HG03354 (cell line): ENCODE measurements around the gene SLC39A11.
"Not testable (repeated sequence)": the region's sequence is repeated elsewhere in the genome, so short reads cannot be mapped to it uniquely, and the experiment has no call there.

Experiments
- ATAC-seq: cut with Tn5 transposase; IDR thresholded peaks from one replicate; pipeline ENCODE4 v1.9.1; 2021; ENCODE audit warnings: mild to moderate bottlenecking; ENCODE audit not compliant: unreplicated experiment, poor library complexity, severe bottlenecking

Gene SLC39A11

DNA sequence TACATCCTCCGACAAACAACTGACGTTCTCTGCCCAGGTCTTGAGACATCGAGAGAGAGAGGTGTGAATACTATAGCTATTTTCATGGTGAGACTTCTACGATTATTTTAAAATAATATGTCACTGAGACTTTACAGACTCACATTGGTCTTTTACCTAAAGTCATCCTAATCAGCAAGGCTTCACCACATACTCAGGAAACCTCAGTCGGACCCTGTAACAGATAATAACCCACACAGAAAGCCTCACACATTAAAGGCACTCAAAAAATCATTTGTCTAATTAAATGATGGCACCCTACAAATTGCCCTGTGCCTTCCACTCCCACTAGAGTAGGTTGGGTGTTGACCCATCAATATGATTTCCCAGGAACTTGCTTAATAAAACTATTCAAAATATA, 19.8 kb upstream of the SLC39A11 start:
- no peak for ATAC-seq

DNA sequence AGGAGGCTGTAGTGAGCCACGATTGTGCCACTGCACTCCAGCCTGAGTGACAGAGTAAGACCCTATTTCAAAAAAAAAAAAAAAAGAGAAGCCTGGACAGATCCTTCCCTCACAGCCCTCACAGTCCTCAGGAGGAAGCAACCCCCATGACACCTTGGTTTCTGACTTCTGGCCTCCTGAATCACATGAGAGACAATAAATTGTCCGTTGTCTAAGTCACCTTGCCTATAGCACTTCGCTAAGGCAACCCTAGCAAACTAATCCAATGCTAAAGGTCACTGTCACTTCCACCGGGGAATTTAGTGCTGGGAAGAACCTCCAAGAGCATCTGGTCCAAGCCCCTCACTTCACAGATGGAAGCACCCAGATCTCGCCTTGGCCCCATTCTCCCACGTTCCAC, 18.9 kb upstream of the SLC39A11 start:
- no peak for ATAC-seq

DNA sequence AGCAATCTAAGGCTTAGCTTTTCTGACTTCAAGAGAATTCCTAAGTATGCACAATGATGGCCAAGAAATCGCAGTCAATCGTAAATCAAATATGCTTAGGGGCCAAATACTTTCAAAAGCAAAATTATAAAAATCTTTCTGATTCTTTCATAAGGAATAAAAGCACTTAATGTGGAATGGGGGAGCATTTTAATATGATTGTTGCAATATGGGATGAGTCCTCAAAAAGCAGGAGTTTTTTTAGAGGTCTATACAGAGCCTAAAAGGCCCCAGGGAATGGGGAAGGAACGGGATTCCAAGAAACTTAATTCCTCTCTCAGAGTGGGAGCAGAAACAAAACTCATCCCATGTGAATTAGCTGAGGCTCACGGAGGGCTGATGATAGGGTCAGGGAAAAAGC, 14.7 kb upstream of the SLC39A11 start:
- ATAC-seq = no peak

DNA sequence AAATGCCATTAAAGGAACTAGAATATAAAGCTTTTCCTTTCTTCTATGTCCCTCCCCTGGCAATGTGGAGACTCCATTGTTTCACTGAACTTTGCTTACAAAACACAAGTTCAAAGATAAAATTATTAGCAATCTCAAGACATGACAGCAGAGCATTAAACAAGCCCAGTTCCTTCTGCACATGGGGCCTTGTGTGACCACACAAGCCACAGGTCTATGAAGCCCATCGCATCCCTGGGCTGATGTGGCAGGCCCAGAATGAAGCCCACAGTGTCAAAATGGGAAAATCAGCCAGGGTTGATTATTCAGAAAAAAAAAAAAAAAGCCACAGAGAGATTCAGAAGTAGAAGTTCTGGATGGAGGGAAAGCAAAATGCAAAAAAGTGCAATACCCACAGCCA, 12.9 kb upstream of the SLC39A11 start:
- no peak for ATAC-seq

DNA sequence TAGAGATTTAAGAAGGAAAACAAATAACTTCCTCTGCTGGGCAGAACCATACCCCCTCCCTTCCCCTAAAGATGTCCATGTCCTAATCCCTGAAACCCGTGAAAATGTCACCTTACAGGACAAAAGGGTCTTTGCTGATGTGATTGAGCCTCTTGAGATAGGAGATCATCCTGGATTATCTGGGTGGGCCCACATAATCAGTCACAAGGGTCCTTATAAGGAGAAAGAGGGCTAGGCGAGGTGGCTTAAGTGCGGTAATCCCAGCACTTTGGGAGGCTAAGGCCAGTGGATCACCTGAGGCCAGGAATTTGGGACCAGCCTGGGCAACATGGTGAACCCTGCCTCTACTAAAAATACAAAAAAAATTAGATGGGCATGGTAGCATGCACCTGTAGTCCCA, 12.0 kb upstream of the SLC39A11 start:
- ATAC-seq = no peak

DNA sequence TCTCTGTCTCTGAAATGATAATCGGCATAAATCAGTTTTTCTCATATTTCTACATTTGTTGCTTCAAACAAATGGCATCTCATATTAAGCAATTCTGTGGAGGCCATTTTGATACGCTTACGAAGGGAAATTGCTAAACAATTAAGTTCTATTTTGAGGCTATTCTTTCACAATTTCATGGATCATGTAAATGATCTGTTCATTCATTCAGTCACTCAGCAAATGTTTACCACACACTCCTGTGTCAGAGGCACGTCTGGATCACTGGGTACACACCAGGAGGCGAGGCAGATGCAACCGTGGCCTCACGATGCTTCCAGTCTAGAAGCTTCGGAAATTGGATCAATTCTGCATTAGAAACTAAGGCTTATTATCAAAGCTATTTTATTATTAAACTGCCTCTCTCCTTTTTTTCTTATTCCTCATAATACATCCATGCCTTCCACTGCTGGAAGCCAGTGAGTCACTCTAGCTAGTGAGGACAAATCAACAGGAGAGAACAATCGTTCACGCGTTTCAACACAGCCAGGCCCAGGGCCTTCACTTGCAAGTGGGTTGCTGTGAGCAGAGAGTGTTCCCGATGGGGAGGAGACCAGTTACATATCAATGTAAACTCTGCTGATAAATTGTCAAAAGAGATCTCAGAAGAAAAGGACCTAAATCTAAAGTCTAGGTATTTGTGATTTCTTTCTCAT, 11.3 kb upstream of the SLC39A11 start:
- no peak for ATAC-seq

DNA sequence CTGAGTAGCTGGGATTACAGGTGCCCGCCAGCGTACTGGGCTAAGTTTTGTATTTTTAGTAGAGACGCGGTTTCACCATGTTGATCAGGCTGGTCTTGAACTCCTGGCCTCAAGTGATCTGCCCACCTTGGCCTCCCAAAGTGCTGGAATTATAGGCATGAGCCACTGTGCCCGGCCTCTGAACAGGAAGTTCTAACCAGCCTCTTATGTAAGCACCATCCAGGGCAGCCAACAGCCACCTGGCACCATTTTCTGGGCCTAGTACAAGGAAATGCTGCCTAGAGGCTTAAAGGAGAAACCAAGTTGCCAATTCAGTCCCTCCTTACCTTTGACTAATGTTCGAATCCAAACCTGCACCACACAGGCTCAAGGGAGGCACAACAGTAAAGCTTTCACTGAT, 8.5 kb upstream of the SLC39A11 start:
- no peak for ATAC-seq

DNA sequence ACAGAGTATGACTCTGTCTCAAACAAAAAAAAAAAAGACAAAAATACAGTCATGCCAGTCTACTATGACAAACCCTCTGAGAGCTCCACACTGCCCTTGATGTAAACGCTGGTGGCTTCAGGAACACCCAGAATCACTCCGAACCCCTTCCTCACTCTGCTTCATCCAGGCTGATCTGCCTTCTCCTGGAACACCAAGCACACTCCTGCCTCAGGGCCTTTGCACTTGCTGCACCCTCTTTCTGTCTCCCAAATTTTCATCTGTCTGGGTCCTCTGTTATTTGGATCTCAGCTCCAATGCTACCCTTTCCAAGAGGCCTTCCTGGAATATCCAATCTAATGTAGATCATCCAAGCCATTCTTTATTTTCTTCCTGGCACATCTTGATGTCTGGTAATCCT, 7.9 kb upstream of the SLC39A11 start:
- no peak for ATAC-seq

DNA sequence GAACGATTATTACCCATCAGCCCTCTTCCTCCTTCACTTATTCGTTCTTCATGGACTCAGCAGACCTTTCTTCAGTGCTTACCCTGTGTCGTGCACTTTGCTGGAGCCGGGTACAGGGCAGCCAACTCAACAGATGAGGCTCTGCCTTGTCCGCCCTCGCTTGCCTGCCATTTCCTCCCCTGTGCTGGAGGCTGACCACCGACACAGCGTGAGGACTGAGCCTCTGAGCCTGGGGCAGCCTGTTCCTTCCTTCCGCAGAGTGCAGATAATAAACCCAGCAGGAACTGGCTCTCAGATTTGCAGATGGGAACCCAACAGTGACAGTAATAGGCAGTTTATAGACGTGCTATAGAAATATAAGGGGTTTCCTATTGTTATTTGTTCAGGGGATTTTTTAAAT, 7.0 kb upstream of the SLC39A11 start:
- no peak for ATAC-seq

DNA sequence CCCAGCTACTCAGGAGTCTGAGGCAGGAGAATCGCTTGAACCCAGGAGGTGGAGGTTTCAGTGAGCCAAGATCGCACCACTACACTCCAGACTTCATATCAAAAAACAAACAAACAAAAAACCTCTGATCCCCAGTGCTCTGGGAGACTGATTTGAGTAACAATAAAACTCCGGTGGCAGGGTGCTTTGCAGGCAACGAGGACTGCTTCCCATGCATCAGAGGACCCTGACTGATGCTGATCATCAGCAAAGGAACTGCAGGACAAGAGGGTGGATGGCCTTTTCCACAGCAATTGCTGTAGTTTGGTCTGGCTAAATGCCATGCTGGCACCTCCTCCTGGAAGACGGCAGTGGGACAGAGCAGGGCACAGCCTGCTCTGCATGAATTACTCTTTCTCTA, 6.4 kb upstream of the SLC39A11 start:
- no peak for ATAC-seq

DNA sequence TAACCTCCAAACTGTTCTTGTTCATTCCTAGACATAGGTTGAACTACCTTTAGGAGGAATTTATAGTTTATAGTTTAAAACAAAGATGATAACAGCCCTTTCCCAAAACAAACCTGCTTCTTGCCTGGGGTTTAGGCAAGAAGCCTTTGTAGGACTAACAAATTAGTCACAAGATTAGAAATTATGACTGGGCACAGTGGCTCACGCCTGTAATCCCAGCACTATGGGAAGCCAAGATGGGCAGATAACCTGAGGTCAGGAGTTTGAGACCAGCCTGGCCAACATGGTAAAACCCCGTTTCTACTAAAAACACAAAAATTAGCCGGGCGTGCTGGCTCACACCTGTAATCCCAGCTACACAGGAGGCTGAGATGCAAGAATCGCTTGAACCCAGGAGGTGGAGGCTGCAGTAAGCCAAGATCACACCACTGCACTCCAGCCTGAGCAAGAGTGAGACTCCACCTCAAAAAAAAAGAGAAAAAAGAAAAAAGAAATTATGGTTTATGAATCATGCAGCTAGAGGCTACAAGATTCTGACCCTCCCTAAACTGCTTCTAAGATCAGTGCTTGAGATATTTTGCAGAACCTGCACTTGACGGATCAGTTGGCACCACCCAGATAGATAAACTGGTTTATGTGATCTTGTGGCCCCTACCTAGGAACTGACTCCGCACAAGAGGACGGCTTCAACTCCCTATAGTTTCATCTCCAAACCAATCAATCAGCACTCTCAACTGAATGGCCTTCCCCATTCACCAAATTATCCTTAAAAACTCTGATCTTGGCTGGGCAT, 5.7 kb upstream of the SLC39A11 start:
- not testable (repeated sequence) for ATAC-seq

DNA sequence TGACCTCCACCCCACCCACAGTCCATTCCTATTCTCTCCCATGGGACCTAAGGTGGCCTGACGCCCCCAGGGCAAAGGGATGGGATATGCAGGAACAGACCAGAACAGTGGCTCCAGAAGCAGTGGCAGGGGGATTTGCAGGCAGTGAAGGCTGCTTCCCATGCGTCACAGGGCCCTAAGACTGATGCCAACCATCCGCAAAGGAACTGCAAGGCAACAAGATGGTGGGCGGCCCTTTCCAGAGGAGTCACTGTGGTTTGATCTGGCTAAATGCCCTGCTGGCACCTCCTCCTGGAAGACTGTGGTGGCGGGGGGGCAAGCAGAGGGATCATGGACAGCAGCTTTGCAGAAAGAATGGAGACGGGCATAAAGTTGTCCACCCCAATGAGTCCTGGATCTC, 4.4 kb upstream of the SLC39A11 start:
- no peak for ATAC-seq

DNA sequence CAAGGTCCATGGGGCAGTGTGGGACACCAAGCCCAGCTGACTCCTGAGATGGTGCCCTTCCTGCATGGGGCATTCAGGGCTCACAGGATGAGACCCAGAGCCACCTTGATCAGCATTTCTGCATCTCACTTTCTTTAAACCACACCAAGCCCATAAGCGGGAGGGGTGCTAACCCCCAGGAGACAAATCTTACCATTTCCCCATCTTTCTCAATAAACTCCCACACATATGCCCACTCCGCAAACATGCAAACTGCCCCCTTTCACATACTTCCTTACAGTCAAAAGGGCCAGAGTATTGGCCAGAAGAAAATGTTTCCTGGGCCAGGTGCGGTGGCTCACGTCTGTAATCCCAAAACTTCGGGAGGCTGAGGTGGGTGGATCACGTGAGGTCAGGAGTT, 3.7 kb upstream of the SLC39A11 start:
- ATAC-seq = no peak

DNA sequence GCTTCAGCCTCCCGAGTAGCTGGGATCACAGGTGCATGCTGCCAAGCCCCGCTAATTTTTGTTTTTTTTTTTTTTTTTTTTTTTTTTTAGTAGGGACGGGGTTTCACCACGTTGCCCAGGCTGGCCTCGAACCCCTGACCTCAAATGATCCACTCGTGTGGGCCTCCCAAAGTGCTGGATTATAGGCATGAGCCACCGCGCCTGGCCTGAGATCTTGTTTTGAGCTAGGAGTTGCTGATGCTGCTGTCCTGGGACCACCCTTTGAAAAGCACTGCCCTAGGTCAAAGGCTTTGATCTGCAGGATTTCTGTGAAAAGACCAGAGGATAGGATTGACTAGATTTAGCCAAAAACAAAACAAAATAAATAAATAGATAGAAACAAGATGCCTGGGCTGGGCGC, 798 bp upstream of the SLC39A11 start:
- no peak for ATAC-seq

DNA sequence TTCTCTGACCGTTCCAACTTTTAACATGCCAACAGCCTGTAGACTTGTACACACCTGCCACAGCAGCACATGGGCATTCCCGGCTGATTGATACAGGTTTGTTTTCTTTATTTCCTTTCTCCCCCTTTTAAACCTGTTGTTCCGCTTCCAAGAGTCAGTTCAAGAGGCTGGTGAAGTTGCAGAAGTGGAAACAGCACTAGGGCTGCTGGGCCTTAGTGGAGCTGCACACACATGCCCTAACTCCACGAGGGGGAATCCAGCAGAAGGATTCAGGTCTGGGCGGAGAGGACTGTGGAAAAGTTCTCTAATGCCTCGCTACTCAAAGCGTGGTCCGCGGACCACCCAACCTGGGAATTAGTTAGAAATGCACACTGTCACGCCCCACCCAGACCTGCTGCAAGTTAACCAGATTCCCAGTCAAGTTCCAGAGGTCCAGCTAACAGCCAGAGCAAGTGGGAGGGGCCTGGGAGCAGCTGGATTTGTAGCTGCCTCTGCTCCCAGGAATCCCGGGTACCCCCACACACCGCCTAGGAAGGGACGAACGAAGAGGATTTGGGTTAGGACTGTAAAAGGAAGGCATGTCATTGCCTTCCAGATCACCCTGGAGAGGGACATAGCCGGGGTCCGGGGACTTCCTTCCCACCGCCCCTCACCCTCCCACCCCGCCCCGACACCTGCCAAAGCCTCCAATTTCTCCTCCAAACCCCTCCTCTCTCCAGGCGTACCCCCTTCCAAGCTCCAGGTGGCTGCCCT, 542 bp downstream of the SLC39A11 start:
- no peak for ATAC-seq

DNA sequence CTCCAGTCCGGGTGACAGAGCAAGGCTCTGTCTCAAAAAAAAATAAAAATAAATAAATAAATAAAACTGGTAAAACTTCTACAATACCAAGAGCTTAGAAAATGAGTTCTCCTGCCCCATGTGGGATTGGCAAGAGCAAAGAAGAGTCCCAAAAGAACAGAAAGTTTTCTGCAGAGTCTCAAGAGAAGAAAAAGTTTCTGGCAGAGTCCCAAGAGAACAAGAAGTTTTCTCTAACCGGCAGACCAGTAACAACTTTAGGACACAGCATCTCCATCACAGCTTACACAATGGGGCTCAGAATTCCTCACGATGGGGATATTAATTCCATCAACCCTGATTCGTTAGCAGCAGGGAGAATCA, 1.1 kb downstream of the SLC39A11 start:
- ATAC-seq = no peak

DNA sequence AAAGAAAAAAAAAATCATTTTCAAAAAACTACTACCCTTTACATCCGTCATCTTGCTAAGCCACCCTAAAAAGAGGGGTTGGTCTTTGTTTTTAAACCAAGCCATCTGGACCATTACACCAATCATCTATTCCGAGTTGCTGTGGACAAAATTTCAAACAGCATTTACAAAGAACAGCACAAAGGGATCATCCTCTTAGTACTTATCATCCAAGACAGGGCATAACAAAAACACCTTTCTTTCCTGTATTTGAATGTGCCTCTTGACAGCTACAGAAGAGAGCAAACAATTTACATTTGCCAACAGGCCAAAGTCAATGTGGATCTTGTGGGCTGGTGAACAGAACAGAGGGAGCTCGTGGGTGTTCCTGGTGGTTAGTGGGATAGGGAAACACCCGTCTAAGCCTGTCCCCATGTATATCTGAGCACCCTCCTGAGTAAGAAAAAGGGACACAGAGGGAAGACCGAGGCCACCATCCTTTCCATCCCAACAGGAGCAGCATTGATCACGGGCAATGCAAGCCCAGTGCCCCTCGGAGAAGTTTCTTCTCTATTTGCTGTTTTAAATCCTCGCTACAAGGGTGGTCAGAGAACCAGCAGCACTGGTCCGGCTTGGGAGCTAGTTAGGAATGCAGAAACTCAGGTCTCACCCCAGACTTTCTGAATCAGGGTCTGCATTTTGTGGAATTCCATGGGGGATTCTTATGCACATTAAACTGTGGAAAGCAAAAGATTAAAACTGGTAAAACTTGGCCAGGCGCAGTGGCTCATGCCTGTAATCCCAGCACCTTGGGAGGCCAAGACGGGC, 1.9 kb downstream of the SLC39A11 start:
- ATAC-seq = no peak

DNA sequence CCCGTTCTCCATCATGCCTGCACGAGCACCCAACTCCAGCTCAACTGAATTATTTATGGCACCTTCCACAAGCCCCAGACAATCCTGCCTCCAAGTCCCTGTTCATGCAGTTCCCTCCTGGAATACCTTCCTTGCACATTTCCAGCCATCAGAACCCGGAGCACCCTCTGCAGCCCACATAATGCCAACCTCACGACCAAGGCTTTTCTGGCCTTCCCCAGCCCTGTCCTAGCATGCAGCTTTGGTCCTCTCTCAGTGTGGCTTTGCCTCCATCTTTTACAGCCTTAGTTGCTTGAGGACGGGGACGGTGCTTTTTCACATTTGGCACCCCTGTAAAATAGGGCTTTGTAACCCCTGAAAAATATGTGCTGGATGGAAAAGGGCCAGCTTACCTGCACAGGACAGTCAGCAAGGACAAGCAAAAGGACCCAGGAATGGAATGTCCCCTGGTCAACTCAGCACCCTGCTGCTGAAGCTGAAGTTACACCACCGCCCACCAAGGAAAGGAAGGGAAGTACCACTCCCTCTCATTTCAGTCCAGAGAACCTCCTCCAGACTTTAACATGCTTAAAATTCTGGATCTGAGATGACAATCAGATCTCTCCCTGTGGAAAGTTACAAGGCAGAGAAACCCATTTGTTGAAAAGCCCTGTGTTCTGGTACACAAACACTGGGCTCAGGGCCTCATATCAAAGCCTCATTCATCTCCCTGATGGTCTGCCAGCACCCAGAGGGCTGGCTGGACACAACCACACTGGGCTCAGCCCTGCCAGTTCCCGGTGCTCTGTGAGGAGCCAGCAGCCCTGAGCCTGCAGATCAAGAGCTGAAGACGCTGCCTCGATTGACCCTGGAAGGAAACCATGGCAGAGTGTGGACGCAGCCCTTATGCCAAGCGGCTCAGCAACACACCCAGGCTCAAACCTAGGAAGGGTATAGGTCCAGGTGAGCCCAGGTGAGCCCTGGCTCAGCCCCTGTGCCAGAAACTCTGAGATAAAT, 2.9 kb downstream of the SLC39A11 start:
- no peak for ATAC-seq

DNA sequence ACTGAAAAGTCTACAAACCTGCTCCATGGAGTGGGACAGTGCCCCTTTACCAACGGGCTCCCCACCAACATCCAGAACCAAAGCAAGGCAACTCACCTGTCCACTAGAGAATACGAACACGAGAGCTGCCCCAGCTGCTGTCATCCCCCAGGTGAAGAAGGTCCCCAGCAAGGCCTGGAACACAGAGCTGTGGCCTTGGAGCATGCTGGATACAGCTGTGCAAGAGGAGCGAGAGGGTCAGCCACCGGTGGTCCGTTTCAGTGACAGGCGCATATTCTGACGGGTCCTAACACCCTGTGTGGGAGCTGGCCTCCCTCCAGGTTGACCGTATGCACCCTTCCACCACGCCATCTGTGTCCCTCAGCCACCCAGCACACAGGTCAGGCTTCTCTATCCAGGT, 3.9 kb downstream of the SLC39A11 start:
- no peak for ATAC-seq
